Measurements from ENCODE around the gene PSME3.
A peak's percentile ranks its signal among the peaks of the same experiment; 100 is the strongest.

The PSME3 gene

DNA sequence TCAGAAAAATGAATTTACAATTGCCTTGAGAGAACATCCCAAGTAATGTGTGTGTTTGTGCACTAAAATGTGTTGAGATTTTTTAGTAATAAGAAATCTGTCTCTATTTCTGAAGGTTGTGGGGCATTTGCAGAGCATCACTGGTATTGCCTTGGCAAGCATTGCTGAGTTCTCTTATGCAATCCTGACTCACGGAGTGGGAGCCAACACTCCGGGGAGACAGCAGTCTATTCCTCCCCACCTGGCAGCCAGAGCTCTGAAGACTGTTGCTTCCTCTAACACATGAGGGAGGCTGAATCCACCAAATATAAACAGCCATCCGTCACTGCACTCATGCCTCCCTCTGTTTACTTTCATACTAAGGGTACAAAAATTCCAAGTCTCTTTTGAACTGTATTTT, 23.9 kb upstream of the PSME3 start:
- no peak for TF ChIP-seq RAD21 (IDR thresholded peaks at IDR 0.05; ENCODE audit: low read depth)
- TF ChIP-seq, protein P1, sequence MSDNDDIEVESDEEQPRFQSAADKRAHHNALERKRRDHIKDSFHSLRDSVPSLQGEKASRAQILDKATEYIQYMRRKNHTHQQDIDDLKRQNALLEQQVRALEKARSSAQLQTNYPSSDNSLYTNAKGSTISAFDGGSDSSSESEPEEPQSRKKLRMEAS (IDR thresholded peaks at IDR 0.05) = no peak
- no peak for TF ChIP-seq ZBTB7A (IDR thresholded peaks at IDR 0.05; ENCODE audit: low read depth)
- no peak for TF ChIP-seq TAF1 (IDR thresholded peaks at IDR 0.05; ENCODE audit: low read depth)
- TF ChIP-seq, protein P2, sequence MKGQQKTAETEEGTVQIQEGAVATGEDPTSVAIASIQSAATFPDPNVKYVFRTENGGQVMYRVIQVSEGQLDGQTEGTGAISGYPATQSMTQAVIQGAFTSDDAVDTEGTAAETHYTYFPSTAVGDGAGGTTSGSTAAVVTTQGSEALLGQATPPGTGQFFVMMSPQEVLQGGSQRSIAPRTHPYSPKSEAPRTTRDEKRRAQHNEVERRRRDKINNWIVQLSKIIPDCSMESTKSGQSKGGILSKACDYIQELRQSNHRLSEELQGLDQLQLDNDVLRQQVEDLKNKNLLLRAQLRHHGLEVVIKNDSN (IDR thresholded peaks at IDR 0.05) = no peak
- no peak for TF ChIP-seq TCF12 (IDR thresholded peaks at IDR 0.05; ENCODE audit: low read depth)
- no peak for TF ChIP-seq YY1 (IDR thresholded peaks at IDR 0.05; ENCODE audit: low read depth)
- no peak for TF ChIP-seq EP300 (IDR thresholded peaks at IDR 0.05; ENCODE audit: borderline replicate concordance)
- TF ChIP-seq TEAD4 (IDR thresholded peaks at IDR 0.05) = no peak
- no peak for TF ChIP-seq CREB1 (IDR thresholded peaks at IDR 0.05; ENCODE audit: low read depth)
- TF ChIP-seq, protein P3, sequence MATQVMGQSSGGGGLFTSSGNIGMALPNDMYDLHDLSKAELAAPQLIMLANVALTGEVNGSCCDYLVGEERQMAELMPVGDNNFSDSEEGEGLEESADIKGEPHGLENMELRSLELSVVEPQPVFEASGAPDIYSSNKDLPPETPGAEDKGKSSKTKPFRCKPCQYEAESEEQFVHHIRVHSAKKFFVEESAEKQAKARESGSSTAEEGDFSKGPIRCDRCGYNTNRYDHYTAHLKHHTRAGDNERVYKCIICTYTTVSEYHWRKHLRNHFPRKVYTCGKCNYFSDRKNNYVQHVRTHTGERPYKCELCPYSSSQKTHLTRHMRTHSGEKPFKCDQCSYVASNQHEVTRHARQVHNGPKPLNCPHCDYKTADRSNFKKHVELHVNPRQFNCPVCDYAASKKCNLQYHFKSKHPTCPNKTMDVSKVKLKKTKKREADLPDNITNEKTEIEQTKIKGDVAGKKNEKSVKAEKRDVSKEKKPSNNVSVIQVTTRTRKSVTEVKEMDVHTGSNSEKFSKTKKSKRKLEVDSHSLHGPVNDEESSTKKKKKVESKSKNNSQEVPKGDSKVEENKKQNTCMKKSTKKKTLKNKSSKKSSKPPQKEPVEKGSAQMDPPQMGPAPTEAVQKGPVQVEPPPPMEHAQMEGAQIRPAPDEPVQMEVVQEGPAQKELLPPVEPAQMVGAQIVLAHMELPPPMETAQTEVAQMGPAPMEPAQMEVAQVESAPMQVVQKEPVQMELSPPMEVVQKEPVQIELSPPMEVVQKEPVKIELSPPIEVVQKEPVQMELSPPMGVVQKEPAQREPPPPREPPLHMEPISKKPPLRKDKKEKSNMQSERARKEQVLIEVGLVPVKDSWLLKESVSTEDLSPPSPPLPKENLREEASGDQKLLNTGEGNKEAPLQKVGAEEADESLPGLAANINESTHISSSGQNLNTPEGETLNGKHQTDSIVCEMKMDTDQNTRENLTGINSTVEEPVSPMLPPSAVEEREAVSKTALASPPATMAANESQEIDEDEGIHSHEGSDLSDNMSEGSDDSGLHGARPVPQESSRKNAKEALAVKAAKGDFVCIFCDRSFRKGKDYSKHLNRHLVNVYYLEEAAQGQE (IDR thresholded peaks at IDR 0.05; ENCODE audit: low read depth) = no peak
- no peak for TF ChIP-seq CEBPB (IDR thresholded peaks at IDR 0.05)
- no peak for TF ChIP-seq EGR1 (IDR thresholded peaks at IDR 0.05)
- TF ChIP-seq FOXM1 (IDR thresholded peaks at IDR 0.05; ENCODE audit: borderline replicate concordance, low read depth) = no peak
- TF ChIP-seq NFIC (IDR thresholded peaks at IDR 0.05) = no peak

DNA sequence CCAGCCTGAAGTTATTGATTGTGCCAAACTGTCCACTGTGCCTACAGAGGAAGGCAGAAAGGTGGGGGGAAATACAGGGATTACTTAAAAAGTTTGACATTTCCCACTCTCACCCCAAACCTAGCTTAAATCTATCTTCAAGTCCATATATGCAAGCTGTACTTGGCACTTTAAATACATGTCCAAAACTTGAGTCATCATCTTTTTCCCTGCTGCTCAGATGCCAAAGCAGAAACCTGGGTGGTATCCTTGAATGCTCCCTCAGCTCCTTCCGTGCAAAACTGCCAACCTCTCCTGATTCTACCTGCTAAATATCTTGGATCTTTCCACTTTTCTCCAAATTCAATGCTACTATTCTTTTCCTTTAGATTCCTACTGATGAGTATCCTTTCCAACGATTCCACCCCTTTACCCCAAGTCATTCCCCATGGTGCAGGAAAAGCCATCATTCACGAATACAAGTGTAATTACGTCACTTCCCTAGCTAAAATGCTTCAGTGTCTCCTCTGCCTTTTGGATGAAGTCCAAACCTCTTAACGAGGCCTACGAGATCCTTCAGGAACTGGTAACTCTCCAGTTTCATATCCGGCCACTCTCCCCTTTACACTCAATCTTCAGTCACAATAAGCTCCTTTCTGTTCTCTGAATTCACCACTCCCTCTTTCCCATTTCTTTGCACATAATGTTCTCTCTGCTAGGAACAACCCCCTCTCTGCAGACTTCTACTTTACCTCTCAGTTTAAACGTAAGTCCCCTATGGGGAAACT, 18.4 kb upstream of the PSME3 start:
- TF ChIP-seq TEAD4 (IDR thresholded peaks at IDR 0.05) (no peak), NFIC (IDR thresholded peaks at IDR 0.05) (no peak), ZBTB7A (IDR thresholded peaks at IDR 0.05; ENCODE audit: low read depth) (no peak), RAD21 (IDR thresholded peaks at IDR 0.05; ENCODE audit: low read depth) (no peak), EP300 (IDR thresholded peaks at IDR 0.05; ENCODE audit: borderline replicate concordance) (no peak), YY1 (IDR thresholded peaks at IDR 0.05; ENCODE audit: low read depth) (no peak), TCF12 (IDR thresholded peaks at IDR 0.05; ENCODE audit: low read depth) (no peak), CREB1 (IDR thresholded peaks at IDR 0.05; ENCODE audit: low read depth) (no peak), FOXM1 (IDR thresholded peaks at IDR 0.05; ENCODE audit: borderline replicate concordance, low read depth) (no peak), EGR1 (IDR thresholded peaks at IDR 0.05) (no peak), CEBPB (IDR thresholded peaks at IDR 0.05) (no peak), TAF1 (IDR thresholded peaks at IDR 0.05; ENCODE audit: low read depth) (no peak)
- TF ChIP-seq, protein P1 (IDR thresholded peaks at IDR 0.05) = no peak
- TF ChIP-seq, protein P3 (IDR thresholded peaks at IDR 0.05; ENCODE audit: low read depth) = no peak
- TF ChIP-seq, protein P2 (IDR thresholded peaks at IDR 0.05) = no peak

DNA sequence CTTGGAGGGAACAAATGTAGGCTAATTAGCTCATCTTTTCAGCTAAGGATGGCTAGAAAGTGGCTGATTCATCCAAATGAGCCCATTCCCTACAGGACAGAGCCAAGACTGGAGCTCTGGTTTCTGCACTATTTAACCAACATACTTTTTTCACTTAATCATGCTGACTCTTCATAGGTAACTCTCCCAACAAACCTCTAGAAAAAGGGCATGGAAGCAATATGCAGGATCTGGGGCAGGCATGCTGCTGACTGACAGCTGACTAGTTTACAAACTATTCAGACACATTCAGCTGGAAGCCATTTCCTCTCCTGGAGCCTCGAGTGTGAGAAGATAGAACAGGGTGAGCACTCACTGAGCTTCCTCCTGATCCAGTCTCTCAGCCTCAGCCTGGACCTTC, 15.3 kb upstream of the PSME3 start:
- TF ChIP-seq ZBTB7A (IDR thresholded peaks at IDR 0.05; ENCODE audit: low read depth) = no peak
- TF ChIP-seq, protein P1 (IDR thresholded peaks at IDR 0.05) = no peak
- no peak for TF ChIP-seq CEBPB (IDR thresholded peaks at IDR 0.05)
- TF ChIP-seq NFIC (IDR thresholded peaks at IDR 0.05) = no peak
- no peak for TF ChIP-seq EGR1 (IDR thresholded peaks at IDR 0.05)
- TF ChIP-seq YY1 (IDR thresholded peaks at IDR 0.05; ENCODE audit: low read depth) = no peak

DNA sequence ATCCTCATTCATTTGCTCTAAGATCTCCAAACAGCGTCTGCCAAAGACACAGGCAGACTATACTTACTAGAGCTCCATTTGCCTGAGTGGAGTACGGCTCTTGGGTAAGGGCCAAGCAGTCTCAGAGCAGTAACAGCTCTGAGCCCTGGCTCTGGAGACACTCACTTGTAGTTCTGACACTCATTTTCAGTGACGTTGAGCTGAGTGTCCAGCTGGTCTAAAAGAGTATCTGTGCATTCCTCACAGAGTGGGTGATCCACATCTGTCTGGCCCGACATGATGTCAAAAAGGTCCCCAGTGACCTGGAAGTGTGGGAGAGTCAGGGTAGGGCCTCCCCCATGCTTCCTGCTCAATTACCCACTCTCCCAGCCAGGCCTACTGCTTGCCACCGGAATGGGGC, 14.8 kb upstream of the PSME3 start:
- no peak for TF ChIP-seq ZBTB7A (IDR thresholded peaks at IDR 0.05; ENCODE audit: low read depth)

DNA sequence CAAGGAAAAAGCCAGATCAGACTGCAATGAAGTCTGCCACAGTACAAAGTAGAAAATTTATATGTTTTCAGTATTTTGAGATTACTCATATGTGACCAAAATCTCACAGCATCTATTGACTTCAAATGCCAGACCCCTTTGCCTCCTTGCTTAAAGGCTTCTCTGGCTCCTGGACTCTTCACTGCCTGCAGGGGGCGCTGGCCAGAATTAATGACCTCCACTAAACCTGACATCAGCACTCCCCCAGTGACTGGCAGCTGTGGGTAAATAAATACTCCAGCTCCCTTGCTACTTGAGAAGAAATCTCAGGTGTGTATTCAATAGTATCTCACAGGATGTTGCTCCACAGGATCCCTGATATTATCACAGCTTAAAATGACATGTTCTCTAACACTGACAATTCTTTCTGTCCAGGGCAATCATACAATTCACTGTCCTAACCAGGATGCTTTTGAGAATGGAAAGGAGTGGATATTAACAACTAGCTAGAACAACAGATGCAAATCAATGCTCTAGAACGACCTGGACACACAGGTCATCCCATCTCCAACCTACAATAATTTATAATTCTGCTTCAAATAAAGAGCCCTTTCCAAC, 13.2 kb upstream of the PSME3 start:
- TF ChIP-seq EGR1 (IDR thresholded peaks at IDR 0.05) (no peak), RAD21 (IDR thresholded peaks at IDR 0.05; ENCODE audit: low read depth) (peak; percentile 39; the same call in 1 of the 2 replicates)

DNA sequence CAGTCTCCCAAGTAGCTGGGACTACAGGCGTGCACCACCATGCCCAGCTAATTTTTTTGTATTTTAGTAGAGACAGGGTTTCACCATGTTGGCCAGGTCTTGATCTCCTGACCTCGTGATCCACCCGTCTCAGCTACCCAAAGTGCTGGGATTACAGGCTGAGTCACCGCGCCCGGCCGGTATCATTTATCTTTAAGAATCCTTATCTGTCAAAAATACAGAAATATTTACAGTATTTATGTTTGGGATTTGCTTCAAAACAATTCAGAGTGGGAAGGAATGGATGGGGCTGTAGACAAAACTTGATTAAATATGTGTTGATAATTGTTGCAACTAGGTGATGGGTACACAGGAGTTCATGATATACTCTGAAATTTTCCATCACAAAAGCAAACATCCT, 12.0 kb upstream of the PSME3 start:
- TF ChIP-seq CREB1 (IDR thresholded peaks at IDR 0.05; ENCODE audit: low read depth) (no peak), EGR1 (IDR thresholded peaks at IDR 0.05) (no peak), TEAD4 (IDR thresholded peaks at IDR 0.05) (no peak), RAD21 (IDR thresholded peaks at IDR 0.05; ENCODE audit: low read depth) (no peak), FOXM1 (IDR thresholded peaks at IDR 0.05; ENCODE audit: borderline replicate concordance, low read depth) (no peak), YY1 (IDR thresholded peaks at IDR 0.05; ENCODE audit: low read depth) (no peak), EP300 (IDR thresholded peaks at IDR 0.05; ENCODE audit: borderline replicate concordance) (no peak), NFIC (IDR thresholded peaks at IDR 0.05) (no peak)
- TF ChIP-seq, protein P2 (IDR thresholded peaks at IDR 0.05) = no peak
- TF ChIP-seq, protein P3 (IDR thresholded peaks at IDR 0.05; ENCODE audit: low read depth) = no peak
